ENCODE results near the gene PARVA. TPM values are rescaled to one million over a fixed set of nuclear protein-coding genes. Genes with fewer than 3 reads are reported as not detected.

Gene PARVA
- total RNA-seq, 1 experiment from 2014 or later, result 29.1 TPM

- intact Hi-C loops (cut with micrococcal nuclease; ENCODE audit: unreplicated experiment), result no loop called here
- H3K9me3 ChIP-seq (ENCODE audit: control insufficient read depth, insufficient read depth, low read depth, low read length), result no peaks in the 10 kb centered on the region
- ATAC-seq (no peak), DNase-seq (ENCODE audit: low read depth, low spot score) (no peak)
- ChIA-PET POLR2A (interaction anchor here (0.6 kb wide), 1 partner anchor 137 kb away, joined by 3 read pairs; no protein-coding TSS in a partner anchor), CTCF (no interaction called here)
- H3K27me3 ChIP-seq (ENCODE audit: control insufficient read depth, insufficient read depth, low read length), result no peaks in the 10 kb centered on the region
- H3K4me3 ChIP-seq (ENCODE audit: low read depth in 2 of 2, low read length in 2 of 2), result no peak overlapping the region
- no peaks in the 10 kb centered on the region for H3K4me1 ChIP-seq (ENCODE audit: control insufficient read depth, insufficient read depth, low read length)
- in situ Hi-C loops (cut with HindIII; ENCODE audit: low pct_unique_long_range_greater_than_20kb, low sequenced_read_pairs), result no loop called here
- no peak overlapping the region for H3K27ac ChIP-seq (ENCODE audit: low read length)
- no peaks in the 10 kb centered on the region for H3K36me3 ChIP-seq (ENCODE audit: control insufficient read depth, insufficient read depth, low read length)
- TF ChIP-seq POLR2AphosphoS5 (IDR thresholded peaks at IDR 0.05; ENCODE audit: low read depth, low read length), result no peak
- TF ChIP-seq, protein P1, sequence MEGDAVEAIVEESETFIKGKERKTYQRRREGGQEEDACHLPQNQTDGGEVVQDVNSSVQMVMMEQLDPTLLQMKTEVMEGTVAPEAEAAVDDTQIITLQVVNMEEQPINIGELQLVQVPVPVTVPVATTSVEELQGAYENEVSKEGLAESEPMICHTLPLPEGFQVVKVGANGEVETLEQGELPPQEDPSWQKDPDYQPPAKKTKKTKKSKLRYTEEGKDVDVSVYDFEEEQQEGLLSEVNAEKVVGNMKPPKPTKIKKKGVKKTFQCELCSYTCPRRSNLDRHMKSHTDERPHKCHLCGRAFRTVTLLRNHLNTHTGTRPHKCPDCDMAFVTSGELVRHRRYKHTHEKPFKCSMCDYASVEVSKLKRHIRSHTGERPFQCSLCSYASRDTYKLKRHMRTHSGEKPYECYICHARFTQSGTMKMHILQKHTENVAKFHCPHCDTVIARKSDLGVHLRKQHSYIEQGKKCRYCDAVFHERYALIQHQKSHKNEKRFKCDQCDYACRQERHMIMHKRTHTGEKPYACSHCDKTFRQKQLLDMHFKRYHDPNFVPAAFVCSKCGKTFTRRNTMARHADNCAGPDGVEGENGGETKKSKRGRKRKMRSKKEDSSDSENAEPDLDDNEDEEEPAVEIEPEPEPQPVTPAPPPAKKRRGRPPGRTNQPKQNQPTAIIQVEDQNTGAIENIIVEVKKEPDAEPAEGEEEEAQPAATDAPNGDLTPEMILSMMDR (IDR thresholded peaks at IDR 0.05), result no peak
- TF ChIP-seq, protein P2, sequence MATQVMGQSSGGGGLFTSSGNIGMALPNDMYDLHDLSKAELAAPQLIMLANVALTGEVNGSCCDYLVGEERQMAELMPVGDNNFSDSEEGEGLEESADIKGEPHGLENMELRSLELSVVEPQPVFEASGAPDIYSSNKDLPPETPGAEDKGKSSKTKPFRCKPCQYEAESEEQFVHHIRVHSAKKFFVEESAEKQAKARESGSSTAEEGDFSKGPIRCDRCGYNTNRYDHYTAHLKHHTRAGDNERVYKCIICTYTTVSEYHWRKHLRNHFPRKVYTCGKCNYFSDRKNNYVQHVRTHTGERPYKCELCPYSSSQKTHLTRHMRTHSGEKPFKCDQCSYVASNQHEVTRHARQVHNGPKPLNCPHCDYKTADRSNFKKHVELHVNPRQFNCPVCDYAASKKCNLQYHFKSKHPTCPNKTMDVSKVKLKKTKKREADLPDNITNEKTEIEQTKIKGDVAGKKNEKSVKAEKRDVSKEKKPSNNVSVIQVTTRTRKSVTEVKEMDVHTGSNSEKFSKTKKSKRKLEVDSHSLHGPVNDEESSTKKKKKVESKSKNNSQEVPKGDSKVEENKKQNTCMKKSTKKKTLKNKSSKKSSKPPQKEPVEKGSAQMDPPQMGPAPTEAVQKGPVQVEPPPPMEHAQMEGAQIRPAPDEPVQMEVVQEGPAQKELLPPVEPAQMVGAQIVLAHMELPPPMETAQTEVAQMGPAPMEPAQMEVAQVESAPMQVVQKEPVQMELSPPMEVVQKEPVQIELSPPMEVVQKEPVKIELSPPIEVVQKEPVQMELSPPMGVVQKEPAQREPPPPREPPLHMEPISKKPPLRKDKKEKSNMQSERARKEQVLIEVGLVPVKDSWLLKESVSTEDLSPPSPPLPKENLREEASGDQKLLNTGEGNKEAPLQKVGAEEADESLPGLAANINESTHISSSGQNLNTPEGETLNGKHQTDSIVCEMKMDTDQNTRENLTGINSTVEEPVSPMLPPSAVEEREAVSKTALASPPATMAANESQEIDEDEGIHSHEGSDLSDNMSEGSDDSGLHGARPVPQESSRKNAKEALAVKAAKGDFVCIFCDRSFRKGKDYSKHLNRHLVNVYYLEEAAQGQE (IDR thresholded peaks at IDR 0.05; ENCODE audit: insufficient read depth in 1 of 2, low read depth in 2 of 2, low read length in 1 of 2), result no peak
- no peak for TF ChIP-seq TCF7L2 (IDR thresholded peaks at IDR 0.05; ENCODE audit: low read depth, low read length)
- no peak for TF ChIP-seq SIN3A (IDR thresholded peaks at IDR 0.05; ENCODE audit: borderline replicate concordance, insufficient read depth, low read depth, low read length)
- no TSS peak for BruUV-seq (replicated peaks)
Measured at GRCh38 chr11:12451179-12451814, 73.9 kb downstream of the PARVA start.

DNA sequence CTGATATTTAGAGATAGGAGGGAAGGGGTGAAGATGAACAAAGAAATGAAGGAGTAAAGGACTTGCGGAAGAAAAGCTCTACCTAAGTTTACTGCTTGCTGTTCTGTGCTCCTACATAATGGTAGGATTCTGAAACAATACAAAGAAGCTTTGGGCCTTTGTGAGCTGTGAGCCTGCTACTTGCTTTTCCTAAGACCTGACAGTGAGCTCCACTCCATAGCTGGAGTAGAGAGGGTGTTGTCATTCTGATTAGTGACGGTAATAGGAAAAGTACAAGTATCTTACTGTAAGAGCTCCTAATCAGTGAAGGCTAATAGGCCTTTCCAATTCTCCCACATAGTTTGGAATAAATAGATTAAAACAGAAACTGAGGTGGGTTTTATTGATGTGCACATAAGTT, 75.9 kb downstream of the PARVA start:
- no peaks in the 10 kb centered on the region for H3K4me1 ChIP-seq (ENCODE audit: control insufficient read depth, insufficient read depth, low read length)
- ATAC-seq (no peak), DNase-seq (ENCODE audit: low read depth, low spot score) (no peak)
- no peaks in the 10 kb centered on the region for H3K9me3 ChIP-seq (ENCODE audit: control insufficient read depth, insufficient read depth, low read depth, low read length)
- intact Hi-C loops (cut with micrococcal nuclease; ENCODE audit: unreplicated experiment), result no loop called here
- no peak overlapping the region for H3K4me3 ChIP-seq (ENCODE audit: low read depth in 2 of 2, low read length in 2 of 2)
- TF ChIP-seq SIN3A (IDR thresholded peaks at IDR 0.05; ENCODE audit: borderline replicate concordance, insufficient read depth, low read depth, low read length) (no peak), POLR2AphosphoS5 (IDR thresholded peaks at IDR 0.05; ENCODE audit: low read depth, low read length) (no peak), TCF7L2 (IDR thresholded peaks at IDR 0.05; ENCODE audit: low read depth, low read length) (no peak)
- TF ChIP-seq, protein P2 (IDR thresholded peaks at IDR 0.05; ENCODE audit: insufficient read depth in 1 of 2, low read depth in 2 of 2, low read length in 1 of 2), result no peak
- TF ChIP-seq, protein P1 (IDR thresholded peaks at IDR 0.05), result no peak
- ChIA-PET POLR2A (no interaction called here), CTCF (no interaction called here)
- H3K27ac ChIP-seq (ENCODE audit: low read length), result no peak overlapping the region
- H3K27me3 ChIP-seq (ENCODE audit: control insufficient read depth, insufficient read depth, low read length), result no peaks in the 10 kb centered on the region
- H3K36me3 ChIP-seq (ENCODE audit: control insufficient read depth, insufficient read depth, low read length), result no peaks in the 10 kb centered on the region
- BruUV-seq (replicated peaks), result no TSS peak
- in situ Hi-C loops (cut with HindIII; ENCODE audit: low pct_unique_long_range_greater_than_20kb, low sequenced_read_pairs), result no loop called here

Data from Panc1 (cell line).